ENCODE data around the gene OSBPL3.

OSBPL3 gene

DNA sequence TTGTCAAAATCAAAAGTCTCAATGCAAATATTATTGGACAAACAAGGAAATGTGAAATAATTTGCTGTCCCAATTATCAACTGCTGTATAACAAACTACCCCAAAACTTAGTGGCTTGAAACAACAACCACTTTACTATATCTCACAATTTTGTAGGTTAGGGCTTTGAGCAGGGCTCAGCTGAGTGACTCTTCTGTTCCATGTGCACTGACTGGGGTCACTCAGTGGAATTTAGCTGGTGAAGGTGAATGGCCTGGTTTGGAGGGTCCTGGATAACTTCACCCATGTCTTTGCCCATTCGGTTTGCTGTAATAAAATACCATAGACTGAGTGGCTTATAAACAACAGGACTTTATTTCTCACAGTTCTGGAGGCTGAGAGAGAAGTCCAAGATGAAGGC is 219.0 kb downstream of the OSBPL3 start:
- DNase-seq (ENCODE audit: low read depth), result no peak

DNA sequence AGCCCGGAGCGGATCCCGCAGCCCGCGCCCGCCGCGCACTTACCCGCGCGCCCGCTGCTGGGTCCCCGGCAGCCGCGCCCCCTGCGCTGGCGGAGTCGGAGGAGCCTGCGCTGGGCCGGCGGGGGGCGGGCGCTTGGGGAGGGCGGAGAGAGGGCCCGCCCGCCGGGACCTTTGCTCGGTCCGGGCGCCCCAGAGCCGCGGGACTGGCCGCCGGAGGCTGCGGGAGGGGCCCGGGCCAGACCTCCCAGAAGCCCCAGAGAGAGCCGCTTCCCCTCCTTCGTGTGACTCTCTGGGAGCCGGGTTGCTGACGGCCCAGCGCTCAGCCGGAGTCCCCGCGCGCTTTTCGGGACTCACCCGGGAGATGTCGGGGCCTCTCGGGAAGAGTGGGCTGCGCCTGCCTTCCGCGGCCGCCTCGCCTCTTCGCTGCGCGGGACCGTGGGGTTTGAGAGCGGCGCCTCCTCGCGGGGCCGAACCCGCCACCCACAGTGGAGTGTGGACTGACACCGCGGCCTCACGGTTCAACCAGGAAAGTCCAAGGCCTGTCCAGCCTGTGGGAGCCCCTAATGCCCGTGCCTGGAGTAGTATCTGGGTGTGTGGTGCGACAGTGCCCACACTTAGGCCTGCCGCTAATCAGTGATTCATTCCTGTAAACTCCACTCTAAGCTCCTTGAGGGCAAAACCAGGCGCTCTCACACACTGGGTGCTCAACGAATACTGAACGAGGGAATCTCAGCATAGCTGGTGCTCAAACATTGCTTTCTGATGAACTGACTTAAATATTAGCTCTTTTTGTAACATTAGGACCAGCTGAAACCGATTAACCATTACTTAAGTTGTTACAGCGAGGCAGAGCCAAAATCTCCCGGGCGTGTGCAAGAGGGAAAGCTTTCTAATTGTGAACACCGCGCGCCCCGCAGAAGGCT is 222.4 kb downstream of the OSBPL3 start, which contains the start of gene GSDME:
Gene GSDME, minus strand, starts transcription at position 112 of the 923 bp plus-strand sequence. CDS start 7,690 bp downstream, outside the sequence.
- no peak for DNase-seq (ENCODE audit: low read depth)

DNA sequence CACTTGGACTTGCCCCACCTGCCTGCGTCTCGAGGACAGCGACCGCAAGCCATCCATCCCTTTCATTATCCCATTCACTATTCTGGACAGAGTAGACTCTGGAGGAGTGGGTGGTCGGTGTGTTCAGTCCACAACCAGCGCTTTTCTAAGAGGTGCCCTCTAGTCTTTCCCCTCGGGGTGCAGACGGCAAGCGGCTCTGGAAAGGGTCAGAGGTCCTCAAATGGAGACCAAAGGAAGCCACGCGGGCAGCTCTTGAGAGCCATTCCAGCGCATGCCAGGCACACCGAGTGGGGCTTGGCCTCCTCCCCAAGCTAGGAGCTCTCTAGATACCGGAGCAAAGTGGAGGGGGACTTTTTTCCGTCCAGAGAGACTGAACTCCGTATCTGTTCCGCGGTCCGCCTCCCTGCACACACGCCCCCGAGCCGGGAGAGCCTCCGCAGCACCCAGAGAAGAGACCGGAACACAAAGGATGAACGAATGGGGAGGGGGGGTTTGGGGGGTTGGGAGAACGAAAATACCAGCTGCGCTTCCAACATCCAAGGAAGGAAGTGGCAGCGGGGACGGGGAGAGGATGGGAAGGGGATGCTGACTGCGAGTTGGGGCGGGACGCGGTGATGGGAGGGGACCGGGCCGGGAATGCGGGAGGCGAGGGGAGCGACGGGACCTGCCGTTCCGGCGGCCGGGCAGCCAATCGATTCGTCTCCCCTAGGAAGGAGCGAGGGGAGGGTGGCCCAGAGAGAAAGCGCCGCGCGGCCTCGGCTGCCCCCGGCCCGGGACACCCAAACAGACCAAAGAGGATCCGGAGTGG is 223.2 kb downstream of the OSBPL3 start:
- no peak for DNase-seq (ENCODE audit: low read depth)

DNA sequence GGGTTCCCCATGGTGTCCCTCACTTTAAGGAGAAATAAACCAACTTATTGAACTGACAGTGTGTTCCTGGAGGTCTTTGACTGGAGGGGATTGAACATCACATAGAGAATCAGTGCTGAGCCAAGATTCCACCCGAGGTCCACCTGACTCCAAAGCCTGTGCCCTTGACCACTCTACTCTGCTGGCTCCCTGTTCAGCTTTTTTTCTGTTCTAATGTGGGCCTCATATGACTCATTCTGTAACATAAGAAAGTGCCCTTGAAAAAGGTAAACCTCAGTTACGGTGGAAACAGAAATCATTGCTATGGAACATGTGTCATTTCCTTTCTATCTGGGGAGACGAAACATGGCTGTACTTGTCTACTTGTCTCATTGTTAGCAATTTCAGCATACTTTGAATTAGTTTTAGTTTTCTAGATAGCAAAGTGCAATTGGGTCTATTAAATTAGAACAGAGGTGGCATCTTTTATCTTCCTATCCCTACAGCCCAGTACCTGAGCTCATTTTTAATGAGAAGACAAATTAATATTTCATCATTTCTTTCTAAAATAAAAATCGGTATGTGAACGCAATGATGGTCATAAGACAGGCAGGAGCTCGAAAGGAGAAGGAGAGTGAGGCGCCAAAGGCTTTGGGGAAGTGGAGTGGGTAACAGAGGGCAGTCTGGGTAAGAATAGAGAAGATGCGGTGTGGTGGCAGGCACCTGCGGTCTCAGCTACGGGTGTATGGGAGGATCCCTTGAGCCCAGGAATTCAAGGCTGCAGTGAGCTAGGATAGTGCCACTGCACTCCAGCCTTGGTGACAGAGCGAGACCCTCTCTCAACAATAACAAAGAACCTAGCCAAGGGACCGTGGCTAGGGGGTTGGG is 224.2 kb downstream of the OSBPL3 start:
- DNase-seq (ENCODE audit: low read depth), result no peak

DNA sequence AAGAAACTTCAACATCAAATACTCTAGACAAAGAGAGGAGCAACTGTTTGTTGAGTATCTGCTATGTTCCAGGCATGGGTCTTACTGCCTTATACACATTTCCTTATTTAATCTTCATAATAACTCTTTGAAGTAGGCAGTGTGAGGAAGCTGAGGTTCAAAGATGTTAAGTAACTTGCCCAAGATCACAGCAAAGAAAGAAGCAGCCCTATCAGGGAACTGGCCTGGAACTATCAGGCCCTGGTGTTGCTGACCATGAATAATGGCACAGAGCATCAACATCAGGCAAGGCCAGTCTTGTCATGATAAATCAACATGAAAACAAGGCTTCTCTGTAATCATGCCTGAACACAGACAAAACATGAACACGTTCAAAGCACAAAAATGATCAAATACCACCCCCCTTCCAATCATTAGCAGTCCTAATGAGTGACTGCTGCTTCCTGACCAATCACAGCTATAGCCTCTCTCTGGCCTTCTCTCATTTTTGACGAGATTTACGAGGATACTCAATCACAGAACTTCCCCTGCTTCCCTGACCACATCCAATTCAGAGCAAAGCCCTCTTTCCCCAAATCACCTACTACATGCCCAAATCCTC is 225.0 kb downstream of the OSBPL3 start:
- DNase-seq (ENCODE audit: low read depth), result no peak

DNA sequence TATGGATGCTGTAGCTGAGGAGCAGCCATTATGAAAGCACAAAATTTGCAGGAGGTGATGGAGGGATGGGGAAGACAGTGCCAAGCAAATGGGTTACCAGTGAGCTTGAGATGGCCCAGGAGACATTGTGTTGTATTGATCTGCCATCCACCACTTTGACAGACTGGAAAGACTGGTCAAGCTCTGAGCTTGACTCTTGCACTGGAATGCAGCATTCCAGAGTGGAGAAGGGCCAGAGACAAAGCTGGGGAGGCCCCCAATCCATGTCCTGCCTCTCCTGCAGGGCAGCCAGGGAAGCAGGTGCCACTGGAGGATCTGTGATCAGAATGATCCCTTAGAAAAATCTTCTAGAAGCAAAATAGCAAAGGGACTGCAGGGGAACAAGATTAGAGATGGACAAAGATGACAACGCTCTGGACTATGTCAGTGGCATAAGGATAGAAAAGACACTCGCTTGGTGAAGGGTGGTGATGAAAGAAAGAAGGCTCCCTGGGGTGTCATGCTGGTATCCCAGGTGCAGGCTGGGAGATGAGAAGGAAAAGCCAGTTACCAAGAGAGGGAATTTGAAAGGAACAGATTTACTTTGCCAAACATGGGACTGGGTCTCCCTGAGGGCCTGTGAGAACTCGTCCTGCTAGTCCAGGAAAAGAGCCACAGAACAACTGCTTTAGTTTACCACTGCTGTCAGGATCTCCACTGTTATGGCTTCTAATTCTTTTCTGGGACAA is 227.7 kb downstream of the OSBPL3 start:
- no peak for DNase-seq (ENCODE audit: low read depth)

DNA sequence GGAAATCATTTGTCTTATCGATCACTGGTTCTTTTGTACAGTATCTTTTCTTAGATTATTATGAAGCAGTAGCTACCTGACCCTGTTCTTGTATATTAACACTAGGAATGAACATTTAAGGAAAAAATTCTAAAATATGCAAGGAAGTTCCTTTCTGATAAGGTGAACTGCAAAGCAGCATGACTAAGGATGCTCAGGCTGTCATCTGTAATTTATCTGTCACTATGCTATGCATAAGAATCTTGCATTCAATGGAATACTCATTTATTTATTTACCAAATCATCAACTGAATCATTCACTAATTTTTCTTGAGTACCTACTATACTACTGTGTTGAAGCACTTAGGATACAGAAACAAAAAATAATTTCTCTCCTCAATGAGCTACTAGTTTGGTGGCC is 228.5 kb downstream of the OSBPL3 start:
- DNase-seq (ENCODE audit: low read depth), result no peak

DNA sequence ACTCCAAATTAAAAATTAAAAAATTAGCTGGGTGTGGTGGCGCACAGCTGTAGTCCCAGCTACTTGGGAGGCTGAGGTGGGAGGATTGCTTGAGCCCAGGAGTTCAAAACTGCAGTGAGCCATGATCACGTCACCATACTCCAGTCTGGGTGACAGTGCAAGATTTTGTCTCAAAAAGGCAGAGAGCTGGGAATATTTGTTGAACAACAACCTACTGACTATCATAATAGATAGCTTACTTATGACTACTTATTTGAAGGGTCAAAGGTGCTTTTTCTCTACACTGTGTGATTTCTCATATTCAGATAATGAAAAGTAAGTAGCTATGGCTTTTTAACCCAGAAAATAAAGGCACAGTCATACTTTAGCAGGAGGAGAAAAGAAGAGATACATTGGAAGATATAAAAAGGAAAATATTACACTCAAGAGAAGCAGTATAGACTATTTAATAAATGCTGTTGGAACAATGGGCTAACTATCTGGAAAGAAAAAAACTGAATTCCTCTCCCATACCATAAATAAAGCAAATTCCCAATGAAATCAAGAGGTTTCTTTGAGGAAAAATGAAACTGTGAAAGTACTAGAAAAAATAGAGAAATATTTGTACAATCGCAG is 229.4 kb downstream of the OSBPL3 start:
- DNase-seq (ENCODE audit: low read depth), result no peak

DNA sequence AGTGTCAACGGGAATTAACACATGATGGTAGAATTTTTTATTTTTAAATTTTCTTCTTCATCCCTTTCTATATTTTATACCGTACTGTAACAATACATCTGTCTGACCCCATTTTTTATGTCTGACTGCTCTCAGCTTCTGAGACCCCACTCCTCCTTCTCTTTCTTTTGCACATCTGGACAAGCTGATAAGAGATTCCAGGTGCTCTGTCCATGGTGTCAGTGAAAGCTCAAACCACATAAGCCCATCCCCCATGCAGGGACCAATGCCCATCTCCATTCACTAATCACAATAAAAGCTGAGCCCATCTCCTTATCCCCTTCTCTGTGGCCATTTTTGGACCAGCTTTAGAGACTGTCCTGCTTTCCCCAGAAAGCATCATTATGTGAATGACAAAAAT is 231.5 kb downstream of the OSBPL3 start:
- DNase-seq (ENCODE audit: low read depth), result no peak
